IPS-15b (cell line): ENCODE data around the gene MLLT1.

Experiments
- H3K27me3 ChIP-seq: one replicate; pipeline ENCODE4 v1.6.1; 2013; ENCODE audit warnings: low read length; ENCODE audit not compliant: control insufficient read depth, insufficient read depth
- H3K36me3 ChIP-seq: one replicate; pipeline ENCODE4 v1.6.1; 2013; ENCODE audit warnings: low read length; ENCODE audit not compliant: control insufficient read depth, insufficient read depth
- H3K4me1 ChIP-seq: one replicate; pipeline ENCODE4 v1.6.1; 2013; ENCODE audit warnings: mild to moderate bottlenecking, low read length; ENCODE audit not compliant: control insufficient read depth, insufficient read depth
- H3K4me3 ChIP-seq: one replicate; pipeline ENCODE4 v1.5.1; 2013; ENCODE audit warnings: low read depth, low read length
- H3K9ac ChIP-seq: one replicate; pipeline ENCODE4 v1.6.1; 2013; ENCODE audit warnings: low read depth, mild to moderate bottlenecking, low read length
- H3K9me3 ChIP-seq: one replicate; pipeline ENCODE4 v1.6.1; 2013; ENCODE audit warnings: mild to moderate bottlenecking, low read length; ENCODE audit not compliant: control insufficient read depth, insufficient read depth

Gene MLLT1

DNA sequence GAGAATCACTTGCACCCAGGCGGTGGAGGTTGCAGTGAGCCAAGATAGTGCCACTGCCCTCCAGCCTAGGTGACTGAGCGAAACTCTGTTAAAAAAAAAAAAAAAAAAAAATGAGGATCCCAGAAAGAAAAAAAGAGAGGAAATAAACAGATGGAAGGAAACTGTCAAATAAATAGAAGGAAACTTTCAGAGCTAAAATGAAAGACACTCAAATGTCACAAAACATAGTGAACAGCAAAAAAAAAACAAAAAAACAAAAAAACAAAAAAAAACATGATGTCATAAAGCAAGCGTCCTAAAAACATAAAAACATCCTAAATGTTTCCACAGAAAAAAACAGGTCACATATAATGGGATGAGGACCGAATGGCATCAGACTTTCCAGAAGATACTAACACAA lies 15.0 kb downstream of the MLLT1 start:
- H3K4me1 ChIP-seq: no peaks in the 10 kb centered on the region
- no peak overlapping the region for H3K4me3 ChIP-seq
- H3K9me3 ChIP-seq: no peaks in the 10 kb centered on the region
- no peaks in the 10 kb centered on the region for H3K27me3 ChIP-seq
- H3K36me3 ChIP-seq: peaks cover 39% of the 10 kb centered on the region
- H3K9ac ChIP-seq: no peak overlapping the region

- Histone ChIP-seq H3K36me3 (peaks cover 42% of the 10 kb centered on the region), H3K4me3 (no peak overlapping the region), H3K4me1 (no peaks in the 10 kb centered on the region), H3K9ac (no peak overlapping the region), H3K9me3 (no peaks in the 10 kb centered on the region), H3K27me3 (no peaks in the 10 kb centered on the region)
These were observed 15.9 kb downstream of the MLLT1 start for GRCh38 chr19:6263735-6264444.

DNA sequence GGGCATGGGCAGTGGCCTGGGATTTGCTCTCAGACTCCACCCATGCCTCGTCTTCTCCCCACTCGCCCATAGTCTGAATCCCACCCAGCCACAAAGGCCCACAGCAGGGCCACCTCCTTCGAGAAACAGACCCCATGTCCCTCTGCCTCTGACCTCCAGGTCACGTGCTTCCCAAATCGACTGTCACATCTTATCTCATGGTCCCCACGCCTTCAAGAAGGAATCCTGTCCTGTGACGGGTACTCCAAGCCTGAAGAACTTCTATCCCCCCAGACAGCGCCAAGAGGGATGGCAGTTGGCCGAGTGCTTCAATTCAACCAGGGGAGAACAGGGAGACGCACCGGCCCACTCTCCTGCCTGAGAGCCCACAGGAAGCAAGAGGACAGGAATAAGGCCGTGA lies 16.5 kb downstream of the MLLT1 start:
- no peaks in the 10 kb centered on the region for H3K9me3 ChIP-seq
- no peak overlapping the region for H3K9ac ChIP-seq
- H3K27me3 ChIP-seq: no peaks in the 10 kb centered on the region
- no peaks in the 10 kb centered on the region for H3K4me1 ChIP-seq
- peaks cover 41% of the 10 kb centered on the region for H3K36me3 ChIP-seq
- H3K4me3 ChIP-seq: no peak overlapping the region

DNA sequence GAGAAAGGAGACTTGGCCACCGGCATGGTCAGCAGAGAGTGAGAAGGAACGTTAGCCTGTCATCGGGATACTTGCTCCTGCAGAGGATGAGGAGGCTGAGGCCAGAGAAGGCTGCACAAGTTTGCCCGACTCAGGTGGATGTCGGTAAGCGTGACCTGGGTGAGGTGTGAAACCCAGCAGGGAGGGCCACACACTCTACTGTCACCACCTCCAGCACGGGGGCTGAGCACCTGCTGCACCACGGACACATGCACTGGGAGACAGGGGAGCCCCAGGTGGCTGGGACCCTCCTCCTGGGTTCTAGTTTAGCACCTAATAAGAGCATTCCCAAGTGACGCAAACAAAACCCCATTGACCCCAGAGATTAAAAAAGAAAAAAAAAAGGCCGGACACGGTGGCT lies 17.3 kb downstream of the MLLT1 start:
- no peak overlapping the region for H3K4me3 ChIP-seq
- H3K4me1 ChIP-seq: no peaks in the 10 kb centered on the region
- no peaks in the 10 kb centered on the region for H3K27me3 ChIP-seq
- no peak overlapping the region for H3K9ac ChIP-seq
- peaks cover 36% of the 10 kb centered on the region for H3K36me3 ChIP-seq
- H3K9me3 ChIP-seq: no peaks in the 10 kb centered on the region

DNA sequence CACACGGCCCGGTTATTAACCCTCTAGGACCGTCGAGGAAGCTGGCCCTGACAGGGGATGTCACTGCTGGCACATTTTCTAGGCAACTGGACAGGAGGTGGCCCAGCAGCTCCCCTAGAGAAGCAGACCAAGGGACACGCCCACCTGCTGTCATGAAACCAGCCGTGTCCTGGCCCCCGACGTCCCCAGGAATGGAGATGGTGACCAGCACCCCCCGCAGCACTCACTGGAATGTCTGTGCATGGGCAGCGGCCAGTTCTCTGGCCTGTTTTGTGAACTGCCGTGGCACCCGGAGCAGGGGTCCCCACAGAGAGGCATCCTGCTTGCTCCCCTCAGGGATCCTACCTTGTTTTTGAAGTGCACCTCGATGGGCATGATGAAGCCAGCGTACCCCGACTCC lies 17.9 kb downstream of the MLLT1 start:
- H3K4me3 ChIP-seq: no peak overlapping the region
- no peaks in the 10 kb centered on the region for H3K27me3 ChIP-seq
- H3K4me1 ChIP-seq: no peaks in the 10 kb centered on the region
- H3K9me3 ChIP-seq: no peaks in the 10 kb centered on the region
- no peak overlapping the region for H3K9ac ChIP-seq
- H3K36me3 ChIP-seq: peaks cover 36% of the 10 kb centered on the region

DNA sequence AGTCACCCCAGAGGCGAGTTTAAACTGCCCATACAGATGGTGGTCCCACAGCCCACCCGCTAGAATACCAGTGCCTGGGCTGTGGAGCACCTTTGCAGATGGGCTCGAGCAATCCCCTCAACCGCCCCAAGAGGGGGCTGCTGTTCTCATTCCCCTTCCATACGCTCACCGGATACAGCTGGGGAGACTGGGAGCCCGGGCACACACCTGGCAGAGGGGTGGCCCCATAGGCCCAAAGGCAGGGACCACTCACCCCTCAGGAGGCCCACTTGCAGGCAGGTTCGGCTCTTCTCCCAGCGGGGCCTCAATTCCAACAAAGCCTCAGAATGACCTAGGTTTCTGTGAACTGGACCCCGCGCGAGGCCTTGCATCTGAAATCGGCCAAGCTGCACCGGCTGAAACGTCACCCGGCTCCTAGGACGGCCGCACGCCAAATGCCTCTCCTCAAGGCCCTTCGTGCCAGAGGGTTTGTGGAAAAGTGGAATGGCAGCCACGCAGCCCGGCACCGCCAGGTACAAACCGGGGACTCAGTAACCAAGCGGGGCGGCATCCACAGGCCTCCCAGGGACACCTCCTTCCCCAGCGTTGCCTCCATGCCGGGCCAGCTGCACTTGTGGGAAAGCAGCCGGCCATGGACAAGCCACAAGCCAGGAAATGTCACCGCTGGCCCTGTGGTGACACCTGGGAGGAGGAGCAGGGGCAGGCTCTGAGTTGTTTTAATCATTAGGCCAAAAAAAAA lies 18.7 kb downstream of the MLLT1 start:
- Histone ChIP-seq H3K4me1 (no peaks in the 10 kb centered on the region), H3K9me3 (no peaks in the 10 kb centered on the region), H3K4me3 (no peak overlapping the region), H3K27me3 (no peaks in the 10 kb centered on the region), H3K36me3 (peaks cover 36% of the 10 kb centered on the region), H3K9ac (no peak overlapping the region)

DNA sequence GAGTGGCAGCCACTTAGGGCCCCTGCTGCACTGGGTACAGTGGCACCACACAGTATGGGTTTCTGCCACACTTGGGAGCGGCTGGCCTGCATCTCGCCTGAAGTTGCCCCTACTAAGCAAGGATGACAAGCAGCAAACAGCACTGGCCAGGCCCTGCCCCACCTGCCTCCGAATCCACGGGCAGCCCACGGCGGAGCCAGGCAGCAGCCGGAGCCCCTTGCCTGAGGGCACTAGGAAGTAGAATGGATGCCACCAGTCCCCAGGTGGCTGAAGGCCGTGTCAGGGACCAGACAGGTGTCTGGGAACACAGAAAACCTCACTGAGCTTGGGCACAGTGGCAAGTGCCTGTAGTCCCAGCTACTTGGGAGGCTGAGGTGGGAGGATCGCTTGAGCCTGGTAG lies 19.4 kb downstream of the MLLT1 start:
- H3K4me1 ChIP-seq: no peaks in the 10 kb centered on the region
- H3K36me3 ChIP-seq: peaks cover 36% of the 10 kb centered on the region

GRCh38 chr19:6259312-6259861 lies 20.4 kb downstream of the MLLT1 start:
- Histone ChIP-seq H3K4me3 (no peak overlapping the region), H3K9ac (no peak overlapping the region), H3K27me3 (no peaks in the 10 kb centered on the region), H3K9me3 (no peaks in the 10 kb centered on the region), H3K36me3 (peaks cover 38% of the 10 kb centered on the region), H3K4me1 (no peaks in the 10 kb centered on the region)

More for the DNA sequence above, 19.4 kb downstream of the MLLT1 start:
- no peak overlapping the region for H3K9ac ChIP-seq
- H3K9me3 ChIP-seq: no peaks in the 10 kb centered on the region
- H3K4me3 ChIP-seq: no peak overlapping the region
- H3K27me3 ChIP-seq: no peaks in the 10 kb centered on the region

DNA sequence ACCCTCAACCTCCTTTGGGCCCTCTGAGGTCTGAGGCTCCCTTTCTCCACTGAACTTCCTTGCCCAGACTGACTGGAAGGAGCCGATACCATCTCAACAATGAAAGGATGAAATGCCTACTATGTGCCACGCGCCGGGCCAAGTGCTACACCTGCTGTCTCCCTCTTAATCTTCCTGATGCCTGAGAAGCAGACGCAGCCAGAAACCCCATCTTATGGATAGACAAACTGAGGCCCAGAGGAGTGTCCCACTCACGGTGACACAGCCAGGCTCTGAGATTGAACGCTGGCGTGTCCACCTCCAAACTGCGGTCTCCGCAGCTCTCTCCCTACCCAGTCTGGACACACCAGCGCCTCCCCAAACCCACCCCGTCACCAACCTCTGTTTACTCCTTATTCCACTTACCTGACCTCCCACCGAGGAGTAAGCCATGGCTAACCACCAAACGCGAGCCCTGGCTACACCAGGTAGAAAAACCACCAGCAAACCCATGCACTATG lies 20.9 kb downstream of the MLLT1 start:
- peaks cover 38% of the 10 kb centered on the region for H3K36me3 ChIP-seq
- H3K4me1 ChIP-seq: no peaks in the 10 kb centered on the region

DNA sequence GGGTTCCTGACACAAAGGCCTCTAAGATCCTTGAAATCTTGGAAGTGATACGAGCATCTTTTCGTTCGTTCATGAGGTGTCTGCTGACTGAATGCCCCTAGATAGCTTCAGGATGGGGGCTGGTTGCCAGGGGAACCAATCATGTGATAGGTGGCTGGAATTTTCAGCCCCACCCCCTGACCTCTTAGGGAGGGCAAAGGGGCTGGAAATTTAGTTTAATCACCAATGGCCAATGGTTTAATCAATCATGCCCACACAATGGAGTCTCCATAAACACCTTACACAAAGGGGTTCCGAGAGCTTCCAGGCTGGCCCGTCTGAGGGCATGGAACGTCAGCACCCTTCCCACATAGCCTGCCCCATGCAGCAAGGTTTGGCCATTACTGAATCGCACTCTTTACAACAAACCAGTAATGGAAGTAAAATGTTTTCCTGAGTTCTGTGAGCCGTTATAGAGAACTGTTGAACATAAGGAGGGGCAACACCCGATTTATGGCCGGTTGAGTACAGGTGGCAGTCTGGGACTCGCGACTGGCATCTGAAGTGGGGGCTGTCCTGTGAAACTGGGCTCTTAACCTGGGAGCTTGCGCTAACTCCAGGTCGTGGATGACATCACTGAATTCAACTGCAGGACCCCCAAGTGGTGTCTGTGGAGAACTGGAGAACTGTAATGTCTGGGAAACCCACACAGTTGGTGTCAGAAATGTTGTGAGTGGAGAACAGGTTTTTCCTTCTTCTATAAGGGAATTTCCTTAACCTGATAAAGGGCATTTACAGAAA lies 25.6 kb downstream of the MLLT1 start:
- Histone ChIP-seq H3K4me3 (no peak overlapping the region), H3K9me3 (no peaks in the 10 kb centered on the region), H3K4me1 (no peaks in the 10 kb centered on the region), H3K27me3 (no peaks in the 10 kb centered on the region), H3K36me3 (peaks cover 7% of the 10 kb centered on the region), H3K9ac (no peak overlapping the region)

More for the DNA sequence above, 20.9 kb downstream of the MLLT1 start:
- Histone ChIP-seq H3K9me3 (no peaks in the 10 kb centered on the region), H3K4me3 (no peak overlapping the region), H3K9ac (no peak overlapping the region), H3K27me3 (no peaks in the 10 kb centered on the region)

DNA sequence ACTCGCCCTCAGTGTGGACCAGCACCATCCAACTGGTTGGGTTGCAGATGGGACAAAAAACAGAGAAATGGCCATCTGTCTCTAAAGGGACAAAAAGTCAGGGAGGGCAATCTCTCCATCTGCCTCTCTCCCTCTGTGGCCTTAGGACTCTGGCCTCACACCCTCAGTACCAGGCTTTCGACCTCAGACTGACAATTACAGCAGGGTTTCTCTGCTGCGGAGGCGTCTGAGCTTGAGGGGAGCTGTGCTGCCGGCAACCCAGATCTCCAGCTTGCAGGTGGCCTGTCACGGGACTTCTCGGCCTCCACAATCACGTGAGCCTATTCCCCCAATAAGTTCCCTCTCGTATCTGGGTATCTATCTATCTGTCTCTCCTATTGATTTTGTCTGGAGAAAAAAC lies 27.7 kb downstream of the MLLT1 start:
- no peaks in the 10 kb centered on the region for H3K27me3 ChIP-seq
- H3K36me3 ChIP-seq: peaks cover 2% of the 10 kb centered on the region
- no peak overlapping the region for H3K9ac ChIP-seq
- H3K4me3 ChIP-seq: no peak overlapping the region
- H3K9me3 ChIP-seq: no peaks in the 10 kb centered on the region
- H3K4me1 ChIP-seq: no peaks in the 10 kb centered on the region
